Astrocyte of the spinal cord (primary cell): ENCODE data around the gene KDM5B.

Source experiments
- DNase-seq: peaks from one replicate; pipeline ENCODE4 v3.0.0; 2011; ENCODE audit warnings: low read depth, low spot score
- H3K4me3 ChIP-seq: 2 replicates; pipeline ENCODE4 v1.5.1; 2011; ENCODE audit warnings: low read depth, mild to moderate bottlenecking, low read length, moderate library complexity
- CTCF ChIP-seq: IDR thresholded peaks from 2 replicates; pipeline ENCODE4 v1.5.1; 2012; ENCODE audit warnings: low read depth, mild to moderate bottlenecking, low read length, inconsistent platforms
- in situ Hi-C: cut with HindIII; loops from 2 replicates; pipeline ENCODE4 v1.10.0; 2017; ENCODE audit warnings: low sequenced_read_pairs

KDM5B gene

GRCh38 chr1:202807451-202807925 is 733 bp downstream of the KDM5B start:
- no peak for TF ChIP-seq CTCF
- peak overlapping the region; percentile 89 for H3K4me3 ChIP-seq
- peak; percentile 25 for DNase-seq
- in situ Hi-C loops: no loop called here

GRCh38 chr1:202806845-202807450 is 1.3 kb downstream of the KDM5B start:
- no peak for DNase-seq
- in situ Hi-C loops: no loop called here
- peak overlapping the region; percentile 89 for H3K4me3 ChIP-seq

GRCh38 chr1:202805886-202806844 is 2.1 kb downstream of the KDM5B start:
- peak overlapping the region; percentile 89 for H3K4me3 ChIP-seq
- DNase-seq: peak; percentile 37
- TF ChIP-seq CTCF: no peak
- in situ Hi-C loops: no loop called here

More at GRCh38 chr1:202806845-202807450, 1.3 kb downstream of the KDM5B start:
- TF ChIP-seq CTCF: no peak

GRCh38 chr1:202804126-202804525 is 4.1 kb downstream of the KDM5B start:
- in situ Hi-C loops: no loop called here
- H3K4me3 ChIP-seq: no peak overlapping the region
- TF ChIP-seq CTCF: no peak
- DNase-seq: no peak

- DNase-seq: peak; percentile 37
- in situ Hi-C loops: no loop called here
- no peak overlapping the region for H3K4me3 ChIP-seq
- TF ChIP-seq CTCF: no peak
Measured at GRCh38 chr1:202802998-202803932, 5.0 kb downstream of the KDM5B start.

GRCh38 chr1:202802034-202802433 is 6.2 kb downstream of the KDM5B start:
- in situ Hi-C loops: no loop called here
- TF ChIP-seq CTCF: no peak
- no peak for DNase-seq
- H3K4me3 ChIP-seq: no peak overlapping the region
